ENCODE measurements around the gene DOCK6.
"Not testable (repeated sequence)": the region's sequence is repeated elsewhere in the genome, so short reads cannot be mapped to it uniquely, and the experiment has no call there.

The DOCK6 gene

GRCh38 chr19:11187441-11187840 is 74.9 kb downstream of the DOCK6 start:
- H3K23ac ChIP-seq (ENCODE audit: low read depth, low read length, poor library complexity): no peak overlapping the region
- peaks cover 3 to 45% of the 10 kb centered on the region in 2 donors for H3K36me3 ChIP-seq (replicated peaks in 1 of 2; ENCODE audit: control insufficient read depth in 2 of 2, insufficient read depth in 2 of 2, low read length in 2 of 2)
- no peak overlapping the region for H2BK120ac ChIP-seq (ENCODE audit: low read depth, low read length)
- H3K4me3 ChIP-seq (ENCODE audit: low read length in 2 of 2): no peak overlapping the region
- H4K91ac ChIP-seq (ENCODE audit: low read depth, low read length, poor library complexity): no peak overlapping the region
- DNase-seq (ENCODE audit: low spot score): no peak
- H4K8ac ChIP-seq (ENCODE audit: low read depth, low read length): no peak overlapping the region
- no peak overlapping the region for H3K9ac ChIP-seq (ENCODE audit: low read depth, low read length, poor library complexity)
- H3K27ac ChIP-seq (replicated peaks; ENCODE audit: low read length): no peak overlapping the region
- no peak overlapping the region for H3K4me2 ChIP-seq (ENCODE audit: insufficient read depth, low read length, poor library complexity, severe bottlenecking)
- H2AK5ac ChIP-seq (ENCODE audit: low read depth, low read length): no peak overlapping the region
- no peak overlapping the region for H3K4ac ChIP-seq (ENCODE audit: low read length)
- no peak overlapping the region for H2BK15ac ChIP-seq (ENCODE audit: low read length)
- H2BK5ac ChIP-seq (ENCODE audit: low read length): no peak overlapping the region
- H2BK12ac ChIP-seq (ENCODE audit: low read length): no peak overlapping the region
- 100% methylated on average over 2 of the region's 9 CpGs; no CpG with 5 or more reads in 1 of the 2 donors for WGBS, 2 donors (ENCODE audit: extremely low coverage in 2 of 2, insufficient read length in 2 of 2, insufficient replicate concordance in 1 of 2)
- peaks cover 0 to 8% of the 10 kb centered on the region in 2 donors for H3K9me3 ChIP-seq (replicated peaks in 1 of 2; ENCODE audit: control insufficient read depth in 2 of 2, insufficient read depth in 1 of 2, low read depth in 1 of 2, low read length in 2 of 2)
- H3K18ac ChIP-seq (ENCODE audit: low read length): no peak overlapping the region
- no peaks in the 10 kb centered on the region for H3K79me1 ChIP-seq (ENCODE audit: low read depth, low read length)
- H3K4me1 ChIP-seq (ENCODE audit: control insufficient read depth in 2 of 2, insufficient read depth in 1 of 2, low read depth in 1 of 2, low read length in 2 of 2): no peaks in the 10 kb centered on the region
- no peaks in the 10 kb centered on the region for H3K27me3 ChIP-seq (ENCODE audit: control insufficient read depth in 3 of 3, insufficient read depth in 3 of 3, low read depth in 1 of 3, low read length in 3 of 3)
- H3K14ac ChIP-seq (ENCODE audit: low read length): no peak overlapping the region
- H2AFZ ChIP-seq (ENCODE audit: low read length): no peak overlapping the region

- Histone ChIP-seq H4K8ac (ENCODE audit: low read depth, low read length) (no peak overlapping the region), H3K4me1 (ENCODE audit: control insufficient read depth in 2 of 2, insufficient read depth in 1 of 2, low read depth in 1 of 2, low read length in 2 of 2) (no peaks in the 10 kb centered on the region), H3K4me3 (ENCODE audit: low read length in 2 of 2) (no peak overlapping the region), H2AFZ (ENCODE audit: low read length) (no peak overlapping the region), H3K18ac (ENCODE audit: low read length) (no peak overlapping the region), H3K4me2 (ENCODE audit: insufficient read depth, low read length, poor library complexity, severe bottlenecking) (no peak overlapping the region), H3K79me1 (ENCODE audit: low read depth, low read length) (peaks cover 2% of the 10 kb centered on the region), H2BK12ac (ENCODE audit: low read length) (no peak overlapping the region), H3K23ac (ENCODE audit: low read depth, low read length, poor library complexity) (no peak overlapping the region), H3K9ac (ENCODE audit: low read depth, low read length, poor library complexity) (no peak overlapping the region), H2BK5ac (ENCODE audit: low read length) (no peak overlapping the region), H2BK15ac (ENCODE audit: low read length) (no peak overlapping the region), H3K36me3 (replicated peaks in 1 of 2; ENCODE audit: control insufficient read depth in 2 of 2, insufficient read depth in 2 of 2, low read length in 2 of 2) (peaks cover 0 to 33% of the 10 kb centered on the region in 2 donors), H3K27me3 (ENCODE audit: control insufficient read depth in 3 of 3, insufficient read depth in 3 of 3, low read depth in 1 of 3, low read length in 3 of 3) (no peaks in the 10 kb centered on the region), H2BK120ac (ENCODE audit: low read depth, low read length) (no peak overlapping the region), H3K14ac (ENCODE audit: low read length) (no peak overlapping the region), H3K27ac (replicated peaks; ENCODE audit: low read length) (no peak overlapping the region), H3K9me3 (replicated peaks in 1 of 2; ENCODE audit: control insufficient read depth in 2 of 2, insufficient read depth in 1 of 2, low read depth in 1 of 2, low read length in 2 of 2) (peaks cover 0 to 8% of the 10 kb centered on the region in 2 donors), H2AK5ac (ENCODE audit: low read depth, low read length) (no peak overlapping the region), H4K91ac (ENCODE audit: low read depth, low read length, poor library complexity) (no peak overlapping the region), H3K4ac (ENCODE audit: low read length) (no peak overlapping the region)
- WGBS, 2 donors (ENCODE audit: extremely low coverage in 2 of 2, insufficient read length in 2 of 2, insufficient replicate concordance in 1 of 2): no CpG with 5 or more reads among the region's 1 CpG
- no peak for DNase-seq (ENCODE audit: low spot score)
Observed at GRCh38 chr19:11182994-11183393, 79.3 kb downstream of the DOCK6 start.

DNA sequence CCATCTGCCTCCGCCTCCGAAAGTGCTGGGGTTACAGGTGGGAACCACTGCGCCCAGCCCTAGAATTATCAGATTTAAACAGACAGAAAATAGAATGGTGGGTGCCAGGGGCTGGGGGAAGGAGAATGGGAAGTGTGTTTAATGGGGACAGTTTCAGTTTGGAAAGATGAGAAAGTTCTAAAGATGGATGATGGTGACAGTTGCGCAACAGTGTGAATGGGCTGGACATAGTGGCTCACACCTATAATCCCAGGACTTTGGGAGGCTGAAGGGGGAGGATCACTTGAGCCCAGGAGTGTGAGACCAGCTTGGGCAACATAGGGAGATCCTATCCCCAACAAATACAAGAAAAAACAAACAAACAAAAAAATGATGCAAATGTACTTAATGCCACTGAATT is 80.8 kb downstream of the DOCK6 start:
- Histone ChIP-seq H2BK5ac (ENCODE audit: low read length) (no peak overlapping the region), H2AK5ac (ENCODE audit: low read depth, low read length) (no peak overlapping the region), H3K23ac (ENCODE audit: low read depth, low read length, poor library complexity) (no peak overlapping the region), H2AFZ (ENCODE audit: low read length) (no peak overlapping the region), H3K14ac (ENCODE audit: low read length) (no peak overlapping the region), H3K4ac (ENCODE audit: low read length) (no peak overlapping the region), H3K18ac (ENCODE audit: low read length) (no peak overlapping the region), H3K9ac (ENCODE audit: low read depth, low read length, poor library complexity) (no peak overlapping the region), H2BK15ac (ENCODE audit: low read length) (no peak overlapping the region), H3K9me3 (replicated peaks in 1 of 2; ENCODE audit: control insufficient read depth in 2 of 2, insufficient read depth in 1 of 2, low read depth in 1 of 2, low read length in 2 of 2) (peaks cover 0 to 8% of the 10 kb centered on the region in 2 donors), H3K27ac (replicated peaks; ENCODE audit: low read length) (no peak overlapping the region), H3K27me3 (ENCODE audit: control insufficient read depth in 3 of 3, insufficient read depth in 3 of 3, low read depth in 1 of 3, low read length in 3 of 3) (no peaks in the 10 kb centered on the region), H3K4me3 (ENCODE audit: low read length in 2 of 2) (no peak overlapping the region), H4K91ac (ENCODE audit: low read depth, low read length, poor library complexity) (no peak overlapping the region), H3K4me1 (ENCODE audit: control insufficient read depth in 2 of 2, insufficient read depth in 1 of 2, low read depth in 1 of 2, low read length in 2 of 2) (no peaks in the 10 kb centered on the region), H3K4me2 (ENCODE audit: insufficient read depth, low read length, poor library complexity, severe bottlenecking) (no peak overlapping the region), H2BK120ac (ENCODE audit: low read depth, low read length) (no peak overlapping the region), H4K8ac (ENCODE audit: low read depth, low read length) (no peak overlapping the region), H2BK12ac (ENCODE audit: low read length) (no peak overlapping the region), H3K79me1 (ENCODE audit: low read depth, low read length) (peaks cover 2% of the 10 kb centered on the region), H3K36me3 (replicated peaks in 1 of 2; ENCODE audit: control insufficient read depth in 2 of 2, insufficient read depth in 2 of 2, low read length in 2 of 2) (peaks cover 6 to 37% of the 10 kb centered on the region in 2 donors)
- no peak for DNase-seq (ENCODE audit: low spot score)
- WGBS, 2 donors (ENCODE audit: extremely low coverage in 2 of 2, insufficient read length in 2 of 2, insufficient replicate concordance in 1 of 2): no CpG with 5 or more reads among the region's 4 CpGs

DNA sequence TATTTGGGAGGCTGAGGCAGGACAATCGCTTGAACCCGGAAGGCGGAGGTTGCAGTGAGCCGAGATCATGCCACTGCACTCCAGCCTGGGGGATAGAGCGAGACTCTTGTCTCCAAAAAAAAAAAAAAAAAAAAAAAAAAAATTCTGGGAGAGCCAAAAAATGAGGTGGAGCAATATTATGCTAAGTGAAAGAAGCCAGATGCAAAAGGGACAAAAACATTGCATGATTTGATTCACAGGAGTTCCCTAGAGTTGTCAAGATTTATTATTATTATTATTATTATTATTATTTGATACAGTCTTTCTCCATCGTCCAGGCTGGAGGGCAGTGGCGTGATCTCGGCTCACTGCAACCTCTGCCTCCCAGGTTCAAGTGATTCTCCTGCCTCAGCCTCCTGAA is 81.3 kb downstream of the DOCK6 start:
- not testable (repeated sequence) for H3K4me3 ChIP-seq (ENCODE audit: low read length in 2 of 2); H2BK5ac ChIP-seq (ENCODE audit: low read length); H4K8ac ChIP-seq (ENCODE audit: low read depth, low read length); H2BK120ac ChIP-seq (ENCODE audit: low read depth, low read length); H3K23ac ChIP-seq (ENCODE audit: low read depth, low read length, poor library complexity); H2AFZ ChIP-seq (ENCODE audit: low read length); DNase-seq (ENCODE audit: low spot score); H3K79me1 ChIP-seq (ENCODE audit: low read depth, low read length); H3K14ac ChIP-seq (ENCODE audit: low read length); H3K4me1 ChIP-seq (ENCODE audit: control insufficient read depth in 2 of 2, insufficient read depth in 1 of 2, low read depth in 1 of 2, low read length in 2 of 2); H4K91ac ChIP-seq (ENCODE audit: low read depth, low read length, poor library complexity); H2BK12ac ChIP-seq (ENCODE audit: low read length); H3K4ac ChIP-seq (ENCODE audit: low read length); H2BK15ac ChIP-seq (ENCODE audit: low read length); H3K27me3 ChIP-seq (ENCODE audit: control insufficient read depth in 3 of 3, insufficient read depth in 3 of 3, low read depth in 1 of 3, low read length in 3 of 3); H3K4me2 ChIP-seq (ENCODE audit: insufficient read depth, low read length, poor library complexity, severe bottlenecking); H3K27ac ChIP-seq (replicated peaks; ENCODE audit: low read length); H3K18ac ChIP-seq (ENCODE audit: low read length); H3K9ac ChIP-seq (ENCODE audit: low read depth, low read length, poor library complexity); H2AK5ac ChIP-seq (ENCODE audit: low read depth, low read length); H3K9me3 ChIP-seq (replicated peaks in 1 of 2; ENCODE audit: control insufficient read depth in 2 of 2, insufficient read depth in 1 of 2, low read depth in 1 of 2, low read length in 2 of 2)
- peaks cover 10 to 40% of the 10 kb centered on the region in 2 donors for H3K36me3 ChIP-seq (replicated peaks in 1 of 2; ENCODE audit: control insufficient read depth in 2 of 2, insufficient read depth in 2 of 2, low read length in 2 of 2)
- no CpG with 5 or more reads among the region's 8 CpGs for WGBS, 2 donors (ENCODE audit: extremely low coverage in 2 of 2, insufficient read length in 2 of 2, insufficient replicate concordance in 1 of 2)

Measured in neuronal stem cell (in vitro differentiated cells).